OCI-LY3 (cell line): ENCODE measurements around the gene AHRR.

ENCODE experiments used
- EZH2phosphoT487 ChIP-seq: fragments of 200-600 bp; shearing (Covaris generic); IDR thresholded peaks from 2 replicates; pipeline ENCODE4 v1.6.1; 2018; ENCODE audit warnings: antibody characterized with exemption, mixed run types, low read depth
- TF ChIP-seq, protein P1 (sequence below): fragments of 200-600, 300-600 bp; sonication (generic); IDR thresholded peaks from 2 replicates; pipeline ENCODE4 v1.5.1; 2014; ENCODE audit warnings: antibody characterized with exemption, low read length, low read depth

DNA sequence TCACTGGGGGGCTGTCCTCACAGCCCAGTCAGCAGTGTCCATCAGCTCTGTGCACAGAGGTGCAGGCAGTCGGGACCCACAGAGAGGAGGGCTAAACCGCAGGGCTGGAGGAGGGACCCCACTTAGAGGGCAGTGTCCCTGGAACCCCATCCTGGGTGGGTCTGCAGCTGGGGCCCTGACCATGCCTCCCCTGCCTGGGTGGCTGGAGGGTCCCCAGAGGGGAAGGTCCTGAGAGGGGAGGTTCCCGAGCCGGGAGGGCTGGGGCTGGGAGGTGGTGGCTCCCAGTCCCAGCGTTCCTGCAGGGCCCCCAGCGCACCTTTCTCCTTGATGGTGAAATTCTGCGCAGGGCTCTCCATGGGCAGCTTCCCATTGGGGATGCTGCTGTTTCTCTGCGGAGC is 154.2 kb downstream of the AHRR start:
- TF ChIP-seq, protein P1, sequence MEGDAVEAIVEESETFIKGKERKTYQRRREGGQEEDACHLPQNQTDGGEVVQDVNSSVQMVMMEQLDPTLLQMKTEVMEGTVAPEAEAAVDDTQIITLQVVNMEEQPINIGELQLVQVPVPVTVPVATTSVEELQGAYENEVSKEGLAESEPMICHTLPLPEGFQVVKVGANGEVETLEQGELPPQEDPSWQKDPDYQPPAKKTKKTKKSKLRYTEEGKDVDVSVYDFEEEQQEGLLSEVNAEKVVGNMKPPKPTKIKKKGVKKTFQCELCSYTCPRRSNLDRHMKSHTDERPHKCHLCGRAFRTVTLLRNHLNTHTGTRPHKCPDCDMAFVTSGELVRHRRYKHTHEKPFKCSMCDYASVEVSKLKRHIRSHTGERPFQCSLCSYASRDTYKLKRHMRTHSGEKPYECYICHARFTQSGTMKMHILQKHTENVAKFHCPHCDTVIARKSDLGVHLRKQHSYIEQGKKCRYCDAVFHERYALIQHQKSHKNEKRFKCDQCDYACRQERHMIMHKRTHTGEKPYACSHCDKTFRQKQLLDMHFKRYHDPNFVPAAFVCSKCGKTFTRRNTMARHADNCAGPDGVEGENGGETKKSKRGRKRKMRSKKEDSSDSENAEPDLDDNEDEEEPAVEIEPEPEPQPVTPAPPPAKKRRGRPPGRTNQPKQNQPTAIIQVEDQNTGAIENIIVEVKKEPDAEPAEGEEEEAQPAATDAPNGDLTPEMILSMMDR: no peak
- TF ChIP-seq EZH2phosphoT487: no peak
